A549 (cell line): ENCODE results near the gene HPN. TPM values are rescaled to one million over a fixed set of nuclear protein-coding genes. Genes with fewer than 3 reads are reported as not detected.

ENCODE experiments used
- ATAC-seq, 2 experiments: fragments of 200-7000 bp in 1 of 2; fragments of >200 bp in 1 of 2; cut with Nextera tagmentation in 1 of 2; cut with Tn5 transposase in 1 of 2; 3 replicates each; pipeline versions ENCODE4 v1.8.0 to v1.9.1; 2018 to 2020; ENCODE audit warnings: mild to moderate bottlenecking in 1 of 2, moderate library complexity in 1 of 2
- CTCF ChIA-PET: fragments of 300-600 bp; sonication (Branson Sonifier 250); formaldehyde crosslinking; extraction: SDS; loops from one replicate; lab custom pipeline; 2021; ENCODE audit warnings: antibody characterized with exemption, inconsistent platforms; lab: Yijun Ruan, JAX
- POLR2A ChIA-PET: fragments of 350-600 bp; formaldehyde crosslinking; extraction: SDS; loops from one replicate; lab custom pipeline; 2021; ENCODE audit warnings: antibody characterized with exemption, inconsistent platforms; lab: Yijun Ruan, JAX
- DNase-seq, 2 experiments: peaks; one replicate each; pipeline versions ENCODE4 v3.0.0 to v3.0.0-alpha.2; 2011 to 2016; ENCODE audit warnings: low read depth in 1 of 2, low spot score in 1 of 2
- FAIRE-seq: peaks from 2 replicates; lab custom pipeline; 2011; peaks lifted over from hg19 to GRCh38; lab: Jason Lieb, UNC
- H3K27ac ChIP-seq, 2 experiments: fragments of >200 bp; sonication (Bioruptor Twin); formaldehyde crosslinking; 3 replicates each; pipeline ENCODE4 v1.5.1; 2016 to 2017
- H3K4me1 ChIP-seq: fragments of >200 bp; sonication (Bioruptor Twin); formaldehyde crosslinking; 3 replicates; pipeline ENCODE4 v1.6.1; 2016
- H3K4me2 ChIP-seq: fragments of >200 bp; sonication (Bioruptor Twin); formaldehyde crosslinking; 3 replicates; pipeline ENCODE4 v1.6.1; 2016
- H3K4me3 ChIP-seq: fragments of >200 bp; sonication (Bioruptor Twin); formaldehyde crosslinking; 3 replicates; pipeline ENCODE4 v1.5.1; 2016
- H3K9me3 ChIP-seq: fragments of >200 bp; sonication (Bioruptor Twin); formaldehyde crosslinking; 3 replicates; pipeline ENCODE4 v1.6.1; 2016
- CBX8 ChIP-seq: fragments of 200-600 bp; sonication (generic); IDR thresholded peaks from 2 replicates; pipeline ENCODE4 v1.6.1; 2016
- CHD2 ChIP-seq: fragments of 150-350 bp; IDR thresholded peaks from 2 replicates; pipeline ENCODE4 v1.6.1; 2014; ENCODE audit warnings: low read length; ENCODE audit not compliant: partially characterized antibody
- EHF ChIP-seq: fragments of 250-450 bp; sonication (Bioruptor Pico); IDR thresholded peaks from 2 replicates; pipeline ENCODE4 v1.5.0; 2020; ENCODE audit warnings: mild to moderate bottlenecking
- EHMT2 ChIP-seq: fragments of 200-600 bp; sonication (generic); IDR thresholded peaks from 2 replicates; pipeline ENCODE4 v1.6.1; 2016; ENCODE audit warnings: antibody characterized with exemption, low read depth, mild to moderate bottlenecking, moderate library complexity
- FOSB ChIP-seq: fragments of 250-450 bp; sonication (Bioruptor Pico); IDR thresholded peaks from 2 replicates; pipeline ENCODE4 v1.5.0; 2020; ENCODE audit warnings: mild to moderate bottlenecking, moderate library complexity
- FOSL2 ChIP-seq, 2 experiments: fragments of 450-650 bp in 1 of 2; fragments of >200 bp in 1 of 2; sonication (Bioruptor Twin) in 1 of 2; formaldehyde crosslinking; IDR thresholded peaks; 2 replicates each; pipeline versions ENCODE4 v1.5.0 to v1.6.1; 2016 to 2020; ENCODE audit warnings: mild to moderate bottlenecking in 1 of 2, moderate library complexity in 1 of 2
- FOXS1 ChIP-seq: fragments of 250-450 bp; sonication (Bioruptor Pico); IDR thresholded peaks from 2 replicates; pipeline ENCODE4 v1.5.0; 2020; ENCODE audit warnings: mild to moderate bottlenecking, moderate library complexity
- HDAC2 ChIP-seq: fragments of 200-600 bp; sonication (generic); IDR thresholded peaks from 2 replicates; pipeline ENCODE4 v1.6.1; 2016
- HEYL ChIP-seq: fragments of 250-450 bp; sonication (Bioruptor Pico); IDR thresholded peaks from 2 replicates; pipeline ENCODE4 v1.8.0; 2021; ENCODE audit warnings: mild to moderate bottlenecking, moderate library complexity
- HMGXB4 ChIP-seq: fragments of 250-450 bp; sonication (Bioruptor Pico); IDR thresholded peaks from 2 replicates; pipeline ENCODE4 v1.5.0; 2021; ENCODE audit warnings: mild to moderate bottlenecking, moderate library complexity, borderline replicate concordance
- HOXB13 ChIP-seq: fragments of 250-450 bp; sonication (Bioruptor Pico); IDR thresholded peaks from 2 replicates; pipeline ENCODE4 v1.5.0; 2020; ENCODE audit warnings: low read depth, mild to moderate bottlenecking, moderate library complexity
- KDM1A ChIP-seq: fragments of 200-600 bp; sonication (generic); IDR thresholded peaks from 2 replicates; pipeline ENCODE4 v1.6.1; 2016; ENCODE audit warnings: low read depth, mild to moderate bottlenecking
- MAFK ChIP-seq: fragments of 450-650 bp; IDR thresholded peaks from 2 replicates; pipeline ENCODE4 v1.6.1; 2014; ENCODE audit not compliant: partially characterized antibody
- MAZ ChIP-seq: fragments of 150-350 bp; IDR thresholded peaks from 2 replicates; pipeline ENCODE4 v1.6.1; 2014; ENCODE audit warnings: antibody characterized with exemption, low read depth, low read length, borderline replicate concordance
- NPAS2 ChIP-seq: fragments of 250-450 bp; sonication (Bioruptor Pico); IDR thresholded peaks from 2 replicates; pipeline ENCODE4 v1.8.0; 2022; ENCODE audit warnings: mild to moderate bottlenecking, moderate library complexity, borderline replicate concordance
- NR3C1 ChIP-seq: fragments of >200 bp; sonication (Bioruptor Twin); formaldehyde crosslinking; IDR thresholded peaks from 3 replicates; pipeline ENCODE4 v1.6.1; 2017
- POLR2A ChIP-seq: IDR thresholded peaks from 2 replicates; pipeline ENCODE4 v1.6.1; 2012; ENCODE audit warnings: mild to moderate bottlenecking, low read length
- POLR2AphosphoS2 ChIP-seq: conservative IDR thresholded peaks from 2 replicates; pipeline ENCODE4 v1.6.1; 2012; ENCODE audit warnings: low read length, improper control_type of control experiment, inconsistent platforms
- RFX5 ChIP-seq: fragments of 450-650 bp; IDR thresholded peaks from 2 replicates; pipeline ENCODE4 v1.7.1; 2014; ENCODE audit warnings: antibody characterized with exemption, mild to moderate bottlenecking, moderate library complexity
- RNF2 ChIP-seq: fragments of 200-600 bp; sonication (generic); IDR thresholded peaks from 2 replicates; pipeline ENCODE4 v1.6.1; 2016; ENCODE audit warnings: low read depth, mild to moderate bottlenecking, antibody characterized with exemption, moderate library complexity, borderline replicate concordance
- SMC3 ChIP-seq: fragments of >200 bp; sonication (Bioruptor Twin); formaldehyde crosslinking; IDR thresholded peaks from 3 replicates; pipeline ENCODE4 v1.6.1; 2018; ENCODE audit warnings: inconsistent platforms
- SREBF2 ChIP-seq: fragments of 450-650 bp; IDR thresholded peaks from 2 replicates; pipeline ENCODE4 v1.6.1; 2014; ENCODE audit warnings: mild to moderate bottlenecking, moderate library complexity
- TFCP2L1 ChIP-seq: fragments of 250-450 bp; sonication (Bioruptor Pico); IDR thresholded peaks from 2 replicates; pipeline ENCODE4 v1.5.0; 2021; ENCODE audit warnings: mild to moderate bottlenecking
- ZC3H11A ChIP-seq: fragments of 450-650 bp; IDR thresholded peaks from 2 replicates; pipeline ENCODE4 v1.6.1; 2014; ENCODE audit warnings: antibody characterized with exemption, mild to moderate bottlenecking
- ZNF302 ChIP-seq: fragments of 250-450 bp; sonication (Bioruptor Pico); IDR thresholded peaks from 2 replicates; pipeline ENCODE4 v1.9.0; 2021; ENCODE audit warnings: inconsistent platforms, mild to moderate bottlenecking, moderate library complexity
- WGBS: methylation state at CpG from one replicate; pipeline ENCODE4 v1.1.6; 2017; ENCODE audit errors: missing lambda C conversion rate; 5-methylcytosine and 5-hydroxymethylcytosine counted together
- polyA plus RNA-seq, 4 experiments: library from polyadenylated mRNA; depleted of rRNA in 3 of 4; stranded (reverse); fragments of >200 nt; fragmentation: RNase III in 1 of 4; extraction: RNeasy Plus Mini Kit Qiagen cat#74134 plus additional on column Dnase treatment in 1 of 4; gene quantifications; 2 replicates in 3 of 4; 3 replicates in 1 of 4; pipeline ENCODE4 v1.2.3, GENCODE V29; 2011 to 2017
- TF ChIP-seq, protein P1 (sequence below): fragments of 450-650 bp; IDR thresholded peaks from 2 replicates; pipeline ENCODE4 v1.6.1; 2014; ENCODE audit warnings: antibody characterized with exemption
- TF ChIP-seq, protein P2 (sequence below): fragments of 150-350 bp; IDR thresholded peaks from 2 replicates; pipeline ENCODE4 v1.6.1; 2014; ENCODE audit warnings: low read depth, mild to moderate bottlenecking, low read length

The HPN gene
- polyA plus RNA-seq, 2 of the 4 experiments (the other 2 are of a cell fraction): 0.06 to 0.08 TPM

GRCh38 chr19:35073941-35074340 lies 32.4 kb downstream of the HPN start:
- no peak overlapping the region for H3K27ac ChIP-seq
- WGBS: 12% methylated on average over 8 of the region's 8 CpGs
- ChIA-PET POLR2A (no interaction called here), CTCF (interaction anchor here (0.7 to 2.9 kb wide), 7 partner anchors 10 to 41 kb away, joined by 3 to 13 read pairs (median 5); no protein-coding TSS in a partner anchor)
- H3K4me1 ChIP-seq: no peaks in the 10 kb centered on the region
- H3K4me3 ChIP-seq: no peak overlapping the region
- ATAC-seq (peak in 1 of 2 experiments; percentile 3; a peak in 1 of 6 replicates), DNase-seq (no peak), FAIRE-seq (no peak)
- H3K9me3 ChIP-seq: peaks cover 22% of the 10 kb centered on the region
- TF ChIP-seq FOSB (no peak), HEYL (CRISPR knock-in tag) (no peak), EHF (CRISPR knock-in tag) (no peak), MAZ (no peak), FOSL2 (IDR thresholded peaks at IDR 0.05) (no peak), FOSL2 (CRISPR knock-in tag; IDR thresholded peaks at IDR 0.05) (no peak), MAFK (no peak), SMC3 (no peak), HDAC2 (no peak), CBX8 (no peak), SREBF2 (no peak), ZNF302 (no peak), HOXB13 (CRISPR knock-in tag) (no peak)
- TF ChIP-seq, protein P1, sequence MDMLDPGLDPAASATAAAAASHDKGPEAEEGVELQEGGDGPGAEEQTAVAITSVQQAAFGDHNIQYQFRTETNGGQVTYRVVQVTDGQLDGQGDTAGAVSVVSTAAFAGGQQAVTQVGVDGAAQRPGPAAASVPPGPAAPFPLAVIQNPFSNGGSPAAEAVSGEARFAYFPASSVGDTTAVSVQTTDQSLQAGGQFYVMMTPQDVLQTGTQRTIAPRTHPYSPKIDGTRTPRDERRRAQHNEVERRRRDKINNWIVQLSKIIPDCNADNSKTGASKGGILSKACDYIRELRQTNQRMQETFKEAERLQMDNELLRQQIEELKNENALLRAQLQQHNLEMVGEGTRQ: no peak
- H3K4me2 ChIP-seq: no peak overlapping the region

- H3K4me1 ChIP-seq: no peaks in the 10 kb centered on the region
- H3K4me2 ChIP-seq: no peak overlapping the region
- H3K9me3 ChIP-seq: peaks cover 15% of the 10 kb centered on the region
- no peak for TF ChIP-seq FOXS1 (CRISPR knock-in tag)
- no peak for TF ChIP-seq FOSB
- TF ChIP-seq, protein P2, sequence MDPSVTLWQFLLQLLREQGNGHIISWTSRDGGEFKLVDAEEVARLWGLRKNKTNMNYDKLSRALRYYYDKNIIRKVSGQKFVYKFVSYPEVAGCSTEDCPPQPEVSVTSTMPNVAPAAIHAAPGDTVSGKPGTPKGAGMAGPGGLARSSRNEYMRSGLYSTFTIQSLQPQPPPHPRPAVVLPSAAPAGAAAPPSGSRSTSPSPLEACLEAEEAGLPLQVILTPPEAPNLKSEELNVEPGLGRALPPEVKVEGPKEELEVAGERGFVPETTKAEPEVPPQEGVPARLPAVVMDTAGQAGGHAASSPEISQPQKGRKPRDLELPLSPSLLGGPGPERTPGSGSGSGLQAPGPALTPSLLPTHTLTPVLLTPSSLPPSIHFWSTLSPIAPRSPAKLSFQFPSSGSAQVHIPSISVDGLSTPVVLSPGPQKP: no peak
- no peak for TF ChIP-seq TFCP2L1 (CRISPR knock-in tag)
- no peak for TF ChIP-seq EHMT2
- DNase-seq: no peak
- WGBS: 57% methylated on average over 19 of the region's 21 CpGs
- H3K4me3 ChIP-seq: no peak overlapping the region
- no peak for FAIRE-seq
- no peak overlapping the region for H3K27ac ChIP-seq
- CTCF ChIA-PET: interaction anchor here (0.7 to 2.9 kb wide), 7 partner anchors 10 to 40 kb away, joined by 3 to 13 read pairs (median 5); no protein-coding TSS in a partner anchor
- POLR2A ChIA-PET: no interaction called here
- ATAC-seq: peak in 1 of 2 experiments; percentile 30; a peak in 3 of 6 replicates
Measured at GRCh38 chr19:35074426-35075201, 33.1 kb downstream of the HPN start.

DNA sequence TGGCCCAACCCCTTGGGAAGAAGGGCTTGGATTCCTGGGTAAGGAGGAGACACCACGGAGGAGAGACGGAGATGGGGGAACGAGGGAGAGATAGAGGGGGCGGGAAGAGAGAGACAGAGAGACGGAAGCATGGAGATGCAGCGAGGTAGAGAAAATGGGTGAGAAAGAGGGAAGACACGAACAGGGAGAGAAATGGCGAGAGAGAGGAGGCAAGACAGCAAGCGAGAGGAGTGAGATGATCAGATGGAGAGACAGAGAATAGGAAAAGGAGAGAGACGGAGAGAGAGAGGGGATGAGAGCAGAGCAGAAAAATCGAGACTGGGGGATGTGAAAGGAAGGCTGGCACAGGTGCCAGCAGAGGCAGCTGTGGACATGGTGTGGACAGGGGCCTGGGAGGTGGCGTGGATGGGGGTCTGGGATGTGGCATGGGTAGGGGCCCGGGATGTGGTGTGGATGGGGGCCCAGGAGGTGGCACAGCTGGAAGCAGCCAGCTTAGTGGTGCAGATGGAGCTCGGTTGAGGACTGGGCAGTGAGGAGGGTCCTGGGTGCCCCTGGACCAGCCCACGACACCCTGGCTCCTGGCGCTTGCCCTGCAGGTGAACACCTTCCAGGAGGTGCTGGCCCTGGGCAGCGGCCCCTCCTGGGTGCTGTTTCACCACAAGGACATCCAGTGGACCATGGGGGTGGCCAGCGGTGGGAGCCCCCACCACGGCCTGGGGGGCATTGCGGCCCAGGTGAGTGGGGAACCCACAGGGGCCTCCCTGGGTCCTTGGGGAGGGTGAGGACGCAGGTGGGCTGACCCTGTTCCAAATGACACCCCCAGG lies 33.9 kb downstream of the HPN start:
- 60% methylated on average over 21 of the region's 21 CpGs for WGBS
- no peak overlapping the region for H3K27ac ChIP-seq
- TF ChIP-seq RFX5: no peak
- TF ChIP-seq EHMT2: no peak
- TF ChIP-seq FOSB: no peak
- TF ChIP-seq HMGXB4: no peak
- TF ChIP-seq SMC3: no peak
- TF ChIP-seq CHD2: no peak
- TF ChIP-seq CBX8: no peak
- no peak for TF ChIP-seq RNF2
- no peak for TF ChIP-seq ZC3H11A
- TF ChIP-seq POLR2AphosphoS2: no peak
- TF ChIP-seq KDM1A: no peak
- no peak for TF ChIP-seq NPAS2 (CRISPR knock-in tag)
- no peak for TF ChIP-seq NR3C1
- no peak for TF ChIP-seq ZNF302
- TF ChIP-seq POLR2A: no peak
- POLR2A ChIA-PET: no interaction called here
- ATAC-seq (no peak), DNase-seq (no peak), FAIRE-seq (no peak)
- no peak overlapping the region for H3K4me2 ChIP-seq
- CTCF ChIA-PET: interaction anchor here (1.0 to 9.0 kb wide), 5 partner anchors 8 to 67 kb away, joined by 5 to 64 read pairs (median 10); no protein-coding TSS in a partner anchor
- H3K9me3 ChIP-seq: peaks cover 8% of the 10 kb centered on the region
- H3K4me1 ChIP-seq: no peaks in the 10 kb centered on the region
- no peak overlapping the region for H3K4me3 ChIP-seq
